ENCODE measurements around the gene TMEM239.

- no peak for TF ChIP-seq CTCF (IDR thresholded peaks at IDR 0.05)
- TF ChIP-seq EP300 (IDR thresholded peaks at IDR 0.05), result no peak
- no peak for TF ChIP-seq POLR2A (IDR thresholded peaks at IDR 0.05)
These were observed 793 bp upstream of the TMEM239 start for GRCh38 chr20:2815242-2815900.
